OCI-LY7 (cell line): ENCODE data around the gene RAPGEF3.

ENCODE experiments used
- CTCF ChIP-seq: fragments of 200-600 bp; sonication (generic); conservative IDR thresholded peaks from 2 replicates; pipeline ENCODE4 v1.5.1; 2014; ENCODE audit warnings: mild to moderate bottlenecking, antibody characterized with exemption, low read length, moderate library complexity, mixed read lengths
- EZH2phosphoT487 ChIP-seq: fragments of 200-600 bp; sonication (generic); IDR thresholded peaks from 2 replicates; pipeline ENCODE4 v1.6.1; 2018; ENCODE audit warnings: low read depth, borderline replicate concordance, mild to moderate bottlenecking, mixed run types, antibody characterized with exemption, low read length, moderate library complexity, mixed read lengths

GRCh38 chr12:47773858-47774580 lies 15.3 kb upstream of the RAPGEF3 start:
- TF ChIP-seq CTCF (no peak), EZH2phosphoT487 (no peak)
